ENCODE data around the gene IFNLR1.

The IFNLR1 gene

GRCh38 chr1:24205345-24206082, 18.4 kb upstream of the IFNLR1 start:
- DNase-seq (ENCODE audit: low read depth), result no peak

- no peak for DNase-seq (ENCODE audit: low read depth)
Observed at GRCh38 chr1:24204116-24204515, 17.0 kb upstream of the IFNLR1 start.

DNA sequence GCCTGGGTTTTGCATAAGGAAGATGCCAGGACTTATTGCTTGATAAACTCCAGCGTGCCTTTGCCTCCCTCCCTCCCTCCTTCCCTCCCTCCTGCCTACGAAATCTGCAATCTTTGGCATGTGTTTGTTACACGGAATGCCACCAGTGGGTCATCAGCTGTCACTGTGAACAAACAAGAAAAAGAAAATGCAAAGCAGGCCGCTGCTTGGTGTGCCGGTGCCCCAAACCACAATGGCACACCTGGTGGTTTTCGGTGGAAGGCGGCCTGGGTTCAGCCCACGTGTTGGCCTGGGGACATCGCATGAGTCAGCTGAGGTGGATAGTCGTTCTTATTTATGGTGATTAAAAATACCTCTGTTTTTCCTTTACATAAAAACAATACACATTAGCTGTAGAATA, 16.3 kb upstream of the IFNLR1 start:
- DNase-seq (ENCODE audit: low read depth), result no peak

DNA sequence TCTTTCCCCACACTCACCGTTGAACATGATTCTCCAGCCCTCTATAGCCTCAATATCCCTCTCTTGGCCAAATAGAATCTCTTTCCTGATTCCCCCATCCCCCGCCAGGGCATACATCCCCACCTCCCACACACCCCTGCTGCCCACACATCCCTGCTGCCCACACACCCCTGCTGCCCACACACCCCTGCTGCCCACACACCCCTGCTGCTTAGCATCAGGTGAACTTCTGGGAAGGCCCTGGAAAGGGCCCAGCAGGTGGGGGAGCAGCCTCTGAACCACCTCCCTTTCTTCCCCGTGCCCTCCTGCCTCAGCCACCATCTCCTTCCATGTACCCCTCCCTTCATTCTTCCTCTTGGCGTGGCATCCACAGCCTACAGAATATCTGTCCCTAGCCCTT, 15.9 kb upstream of the IFNLR1 start:
- DNase-seq (ENCODE audit: low read depth), result no peak

DNA sequence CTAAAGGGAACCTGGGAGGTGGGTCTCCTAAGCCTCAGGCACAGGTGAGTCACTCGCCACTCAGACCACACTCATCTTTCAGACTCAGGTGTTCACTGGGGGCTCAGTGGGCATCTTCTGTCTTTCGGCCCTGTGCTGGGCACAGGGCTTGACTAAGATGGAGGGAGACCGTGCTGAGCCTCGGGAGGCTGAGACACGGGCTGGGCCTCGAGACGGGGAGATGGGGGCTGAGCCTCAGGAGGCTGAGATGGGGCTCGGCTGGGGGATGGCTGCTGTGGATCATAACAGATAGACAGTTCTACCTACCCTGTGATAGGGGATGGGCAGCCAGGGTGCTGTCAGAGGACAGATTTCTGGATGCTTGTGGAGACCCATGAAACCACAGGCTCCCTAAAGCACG, 15.5 kb upstream of the IFNLR1 start:
- DNase-seq (ENCODE audit: low read depth), result no peak

DNA sequence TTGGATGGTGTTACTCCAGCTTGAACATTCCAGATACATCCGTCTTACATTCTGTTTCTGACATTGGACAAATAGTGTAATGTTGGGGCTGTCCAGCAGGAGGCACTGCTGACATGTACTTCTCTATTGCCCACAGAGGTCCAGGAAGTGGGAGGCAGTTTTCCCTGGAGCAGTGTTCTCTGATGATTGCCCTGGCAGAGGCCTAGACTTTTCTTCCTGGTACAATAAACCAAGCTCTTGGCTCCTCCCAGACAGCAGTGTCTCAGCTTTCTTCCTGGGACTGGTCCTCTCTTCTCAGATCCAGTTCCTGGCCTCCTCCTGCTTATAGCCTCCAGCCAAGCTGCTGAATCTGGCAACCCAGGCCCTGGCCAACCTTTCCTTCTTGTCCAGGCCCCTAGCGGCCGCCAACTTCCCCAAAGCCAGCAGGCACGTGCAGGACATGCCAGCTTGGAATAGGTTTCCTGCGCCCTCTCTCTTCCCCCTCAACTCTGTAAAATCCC, 14.9 kb upstream of the IFNLR1 start:
- DNase-seq (ENCODE audit: low read depth), result peak; percentile 87

- no peak for DNase-seq (ENCODE audit: low read depth)
Observed at GRCh38 chr1:24199291-24199900, 12.3 kb upstream of the IFNLR1 start.

DNA sequence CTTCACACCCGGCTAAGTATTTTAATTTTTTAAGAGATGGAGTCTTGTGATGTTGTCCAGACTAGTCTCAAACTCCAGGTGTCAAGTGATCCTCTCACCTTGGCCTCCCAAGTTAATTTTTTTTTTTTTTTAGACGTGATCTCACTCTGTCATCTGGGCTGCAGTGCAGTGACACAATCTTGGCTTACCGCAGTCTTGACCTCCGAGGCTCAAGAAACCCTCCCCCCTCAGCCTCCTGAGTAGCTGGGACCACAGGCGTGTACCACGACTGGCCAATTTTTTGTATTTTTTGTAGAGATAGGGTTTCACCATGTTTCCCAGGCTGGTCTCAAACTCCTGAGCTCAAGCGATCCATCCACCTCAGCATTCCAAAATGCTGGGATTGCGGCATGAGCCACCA, 11.7 kb upstream of the IFNLR1 start:
- no peak for DNase-seq (ENCODE audit: low read depth)

DNA sequence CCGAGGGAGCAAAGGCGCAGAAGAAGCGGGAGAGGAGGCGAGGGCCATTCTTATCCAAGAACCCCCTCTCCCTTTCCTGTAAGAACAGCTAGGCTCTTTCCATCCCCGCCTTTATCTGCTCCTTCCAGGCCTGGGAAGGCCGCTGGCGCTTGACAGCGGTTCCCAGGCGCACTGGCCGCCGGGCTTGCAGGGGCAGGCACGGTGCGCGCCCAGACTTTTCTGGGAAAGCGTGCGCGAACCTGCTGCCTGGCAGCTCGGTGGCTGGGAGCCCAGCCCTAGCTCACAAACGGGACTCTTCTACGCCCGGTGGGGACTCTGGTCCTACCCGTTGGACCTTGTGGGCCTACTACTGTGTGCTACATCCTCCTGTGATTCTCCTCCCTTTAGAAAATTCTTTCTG, 8.8 kb upstream of the IFNLR1 start:
- no peak for DNase-seq (ENCODE audit: low read depth)

DNA sequence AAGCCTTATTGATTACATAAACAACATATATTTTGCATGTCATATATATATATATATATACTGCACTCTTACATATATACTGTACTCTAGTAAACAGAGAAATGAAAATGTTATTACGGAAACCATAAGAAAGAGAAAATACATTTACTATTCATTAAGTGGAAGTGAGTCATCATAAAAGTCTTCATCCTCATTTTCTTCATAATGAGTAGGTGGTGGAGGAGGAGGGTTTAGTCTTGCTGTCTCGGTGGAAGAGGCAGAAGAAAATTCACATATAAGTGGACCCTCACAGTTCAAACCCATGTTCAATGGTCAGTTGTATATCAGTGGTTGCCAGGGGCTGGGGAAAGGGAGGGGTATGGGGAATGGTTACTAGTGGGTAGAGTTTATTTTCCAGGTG, 8.0 kb upstream of the IFNLR1 start:
- DNase-seq (ENCODE audit: low read depth), result no peak

- DNase-seq (ENCODE audit: low read depth), result no peak
Observed at GRCh38 chr1:24193046-24193445, 6.0 kb upstream of the IFNLR1 start.

DNA sequence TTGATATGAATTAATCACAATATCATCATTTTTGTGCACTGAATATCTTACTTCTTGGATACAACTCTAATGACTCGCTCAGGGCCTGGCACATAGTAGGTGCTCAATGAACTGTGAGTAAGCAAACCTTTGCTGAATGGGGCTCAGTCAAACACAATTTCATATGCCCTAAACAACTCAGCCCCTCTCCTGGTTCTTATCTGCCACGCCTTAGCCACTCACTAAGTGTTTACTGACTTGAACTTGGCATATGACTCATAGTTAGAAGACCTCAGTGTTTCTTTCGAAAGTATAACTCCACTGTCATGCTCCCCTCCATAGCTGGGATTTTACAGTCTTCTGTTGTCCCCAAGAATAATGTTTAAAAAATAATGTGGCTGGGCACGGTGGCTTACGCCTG, 4.8 kb upstream of the IFNLR1 start:
- no peak for DNase-seq (ENCODE audit: low read depth)

DNA sequence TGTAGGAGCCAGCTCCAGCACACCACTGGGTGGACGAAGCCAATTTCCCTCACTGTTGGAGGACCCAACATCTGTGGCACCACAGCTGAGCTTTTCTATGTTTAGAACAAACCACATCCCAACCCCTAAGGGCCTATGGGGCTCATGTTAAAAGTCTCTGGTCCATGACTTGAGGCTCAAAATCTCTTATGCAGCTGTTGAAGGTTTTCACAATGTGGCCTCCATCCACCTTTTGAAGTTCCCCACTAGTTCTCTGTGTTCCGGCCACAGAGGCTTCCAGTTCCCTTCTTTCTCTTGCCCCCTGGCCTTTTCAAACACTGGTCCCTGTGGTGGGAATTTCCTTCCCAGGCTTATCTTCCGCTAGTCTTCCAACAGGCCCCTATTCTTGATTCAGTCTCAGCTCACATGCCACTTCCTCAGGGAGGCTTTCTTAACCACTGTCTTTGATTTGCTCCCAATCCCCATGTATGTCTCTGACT, 3.9 kb upstream of the IFNLR1 start:
- DNase-seq (ENCODE audit: low read depth), result no peak

- no peak for DNase-seq (ENCODE audit: low read depth)
Observed at GRCh38 chr1:24189528-24189927, 2.4 kb upstream of the IFNLR1 start.

DNA sequence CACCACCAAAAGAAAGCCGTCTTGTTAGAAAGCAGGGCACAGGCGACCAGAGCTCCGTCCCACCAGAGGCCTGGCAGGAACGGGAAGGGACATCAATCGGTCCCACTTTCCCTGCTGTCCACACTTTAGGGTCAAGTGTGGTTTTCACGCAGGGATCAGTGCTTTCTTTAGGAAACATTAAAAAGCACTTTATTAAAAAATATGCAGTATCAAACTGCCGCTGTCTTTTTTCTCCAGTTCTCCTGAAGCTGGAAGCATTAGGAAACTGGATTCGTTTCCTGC, 437 bp downstream of the IFNLR1 start:
- no peak for DNase-seq (ENCODE audit: low read depth)

GRCh38 chr1:24186031-24186710, 918 bp downstream of the IFNLR1 start:
- DNase-seq (ENCODE audit: low read depth), result no peak

GRCh38 chr1:24185076-24185475, 2.0 kb downstream of the IFNLR1 start:
- no peak for DNase-seq (ENCODE audit: low read depth)

DNA sequence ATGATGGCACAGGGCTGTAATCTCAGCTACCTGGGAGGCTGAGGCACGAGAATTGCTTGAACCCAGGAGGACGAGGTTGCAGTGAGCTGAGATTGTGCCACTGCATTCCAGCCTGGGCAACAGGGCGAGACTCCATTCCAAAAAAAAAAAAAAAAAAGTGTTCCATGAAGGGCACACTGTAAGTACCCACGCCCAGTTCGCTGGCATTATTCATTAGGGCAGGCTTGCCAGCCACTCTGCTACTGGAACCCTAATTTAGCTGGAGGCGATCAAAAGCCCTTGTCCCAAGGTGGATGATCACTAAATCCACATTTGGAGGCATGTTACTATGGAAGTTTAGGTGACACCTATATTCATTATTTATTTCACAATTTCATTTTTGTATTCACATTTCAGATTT, 5.0 kb downstream of the IFNLR1 start:
- DNase-seq (ENCODE audit: low read depth), result no peak

DNA sequence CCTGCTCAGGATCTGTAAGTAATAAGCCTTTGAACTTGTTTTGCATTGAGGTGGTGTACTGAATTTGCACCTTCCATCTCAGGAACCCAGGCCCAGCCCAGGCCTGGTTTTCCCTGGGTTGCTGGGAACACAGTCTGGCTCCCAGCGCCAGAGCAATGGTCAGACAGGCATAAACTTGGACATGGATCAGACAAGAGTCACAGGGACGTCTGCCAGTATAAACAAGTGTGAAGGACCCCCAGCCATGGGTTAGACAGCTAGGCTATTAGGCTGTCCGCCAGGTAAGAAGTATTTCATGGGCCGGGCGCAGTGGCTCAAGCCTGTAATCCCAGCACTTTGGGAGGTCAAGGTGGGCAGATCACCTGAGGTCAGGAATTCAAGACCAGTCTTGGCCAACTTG, 5.5 kb downstream of the IFNLR1 start:
- no peak for DNase-seq (ENCODE audit: low read depth)

DNA sequence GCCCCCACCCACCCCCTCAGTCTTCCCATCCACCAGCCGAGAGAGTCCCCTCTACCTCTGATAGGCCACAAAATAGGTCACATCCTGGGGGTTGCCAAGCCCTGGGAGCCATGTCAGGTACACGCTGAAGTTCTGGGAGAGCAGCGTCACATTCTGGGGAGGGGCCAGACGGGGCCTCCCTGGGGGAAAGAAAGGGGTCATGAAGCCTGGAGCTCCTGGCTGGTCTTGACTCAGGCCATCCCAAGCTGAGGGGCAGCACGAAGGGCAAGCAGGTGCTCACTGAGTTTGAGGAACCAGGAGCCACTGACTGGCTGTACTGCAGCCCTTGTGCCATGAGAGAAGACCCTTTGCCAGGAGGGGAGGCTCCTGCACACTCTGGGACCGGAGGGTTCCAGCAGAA, 6.4 kb downstream of the IFNLR1 start:
- no peak for DNase-seq (ENCODE audit: low read depth)

DNA sequence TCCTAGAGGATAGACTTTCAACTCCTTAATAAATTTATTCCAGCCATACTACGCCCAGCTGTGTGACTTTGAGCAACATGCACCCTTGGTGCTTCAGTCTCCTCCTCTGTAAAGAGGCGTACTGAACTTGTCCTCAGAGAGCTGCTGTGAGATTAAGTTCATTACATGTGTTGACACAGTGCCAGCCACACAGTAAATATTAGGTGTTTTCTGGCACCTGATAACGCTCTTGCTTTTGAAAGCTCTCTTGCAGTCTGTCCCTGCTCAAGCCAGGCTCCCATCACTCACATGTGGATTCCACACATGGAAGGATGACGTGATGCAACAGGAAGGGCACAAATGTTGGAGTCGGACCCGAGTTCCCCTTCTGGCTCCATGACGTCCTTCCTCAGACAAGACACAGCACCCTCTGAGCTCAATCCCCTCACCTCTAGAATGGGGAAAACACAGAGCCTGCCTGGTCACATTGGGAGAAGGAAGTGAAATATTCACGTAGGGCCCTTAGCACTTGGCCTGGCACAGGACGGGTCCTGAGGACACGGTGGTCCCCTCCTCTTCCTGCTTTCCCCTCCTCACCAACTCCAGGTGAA, 7.7 kb downstream of the IFNLR1 start:
- no peak for DNase-seq (ENCODE audit: low read depth)

- no peak for DNase-seq (ENCODE audit: low read depth)
Observed at GRCh38 chr1:24178407-24178806, 8.7 kb downstream of the IFNLR1 start.

- no peak for DNase-seq (ENCODE audit: low read depth)
Observed at GRCh38 chr1:24177161-24177560, 9.9 kb downstream of the IFNLR1 start.
